ENCODE measurements around the gene PSMB8.
A peak's percentile ranks its signal among the peaks of the same experiment; 100 is the strongest.

PSMB8 gene

DNA sequence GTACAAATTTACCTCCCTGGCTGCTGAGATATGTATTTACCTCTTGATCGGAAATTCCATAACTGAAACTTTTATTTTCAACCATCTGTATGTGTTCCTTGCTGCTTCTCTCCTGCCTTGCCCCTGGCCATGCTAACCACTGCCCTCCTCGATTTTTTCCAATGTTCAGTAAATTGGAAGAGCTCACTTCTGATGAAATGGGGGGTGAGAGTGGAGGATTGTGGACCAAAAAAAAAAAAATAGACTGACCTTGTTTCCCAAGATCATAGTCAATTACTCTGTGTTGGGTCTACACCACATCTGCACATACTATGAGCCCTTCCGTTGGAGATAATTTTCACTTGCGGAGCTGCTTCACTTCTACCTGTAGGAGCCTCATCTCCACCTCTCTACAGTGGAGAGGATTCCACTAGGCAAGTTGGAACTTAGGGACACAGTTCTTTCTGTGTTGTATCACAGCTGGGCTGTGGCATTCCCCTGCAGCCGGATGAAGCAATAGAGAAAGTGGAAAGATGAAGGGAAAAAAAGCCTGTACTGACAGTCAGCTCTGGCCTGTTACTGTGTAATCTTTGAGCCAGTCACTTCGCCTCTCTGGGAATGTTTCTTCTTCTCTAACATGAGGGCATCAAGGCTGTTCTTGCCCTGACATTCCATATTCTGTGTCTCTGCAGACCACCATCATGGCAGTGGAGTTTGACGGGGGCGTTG is 11.8 kb upstream of the PSMB8 start:
- DNase-seq (ENCODE audit: low spot score), result no peak

DNA sequence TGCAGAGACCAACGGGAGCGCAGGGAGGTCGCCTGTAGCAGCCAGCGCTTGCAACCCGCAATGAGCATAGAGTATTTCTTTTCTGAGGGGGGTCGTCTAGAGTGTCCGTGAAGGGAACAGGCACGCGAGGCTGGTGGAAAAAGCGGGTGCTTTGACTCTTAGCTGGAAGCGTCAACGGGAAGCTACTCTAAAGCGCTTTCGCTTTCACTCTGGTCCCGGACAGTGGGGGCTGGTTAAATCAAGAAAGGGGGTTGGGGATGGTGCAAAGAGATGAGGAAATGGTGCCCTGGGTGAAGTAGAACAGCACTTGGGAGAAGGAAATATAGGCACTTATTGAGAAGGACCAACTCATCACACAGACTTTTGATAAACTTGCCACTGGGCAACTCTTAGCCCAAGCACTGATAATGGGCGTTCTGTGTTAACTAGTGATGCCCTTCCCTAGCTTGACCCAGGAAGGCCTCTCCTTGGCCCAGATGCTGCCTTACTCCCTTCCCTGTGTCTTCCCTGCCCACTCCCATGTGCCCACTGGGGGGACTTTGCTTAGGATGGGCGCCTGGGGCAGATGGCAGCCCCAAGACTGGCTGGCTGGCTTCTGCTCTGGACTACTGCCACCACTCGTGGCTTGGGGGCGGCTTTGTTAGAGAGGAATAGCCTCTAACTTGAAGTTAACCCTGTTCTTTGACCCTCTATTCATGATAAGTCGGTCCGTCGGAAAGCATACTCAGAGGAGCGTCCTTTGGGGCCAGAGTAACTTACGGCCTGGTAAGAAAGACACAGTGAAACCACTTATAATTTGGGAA is 10.7 kb upstream of the PSMB8 start:
- DNase-seq (ENCODE audit: low spot score), result peak; percentile 11

DNA sequence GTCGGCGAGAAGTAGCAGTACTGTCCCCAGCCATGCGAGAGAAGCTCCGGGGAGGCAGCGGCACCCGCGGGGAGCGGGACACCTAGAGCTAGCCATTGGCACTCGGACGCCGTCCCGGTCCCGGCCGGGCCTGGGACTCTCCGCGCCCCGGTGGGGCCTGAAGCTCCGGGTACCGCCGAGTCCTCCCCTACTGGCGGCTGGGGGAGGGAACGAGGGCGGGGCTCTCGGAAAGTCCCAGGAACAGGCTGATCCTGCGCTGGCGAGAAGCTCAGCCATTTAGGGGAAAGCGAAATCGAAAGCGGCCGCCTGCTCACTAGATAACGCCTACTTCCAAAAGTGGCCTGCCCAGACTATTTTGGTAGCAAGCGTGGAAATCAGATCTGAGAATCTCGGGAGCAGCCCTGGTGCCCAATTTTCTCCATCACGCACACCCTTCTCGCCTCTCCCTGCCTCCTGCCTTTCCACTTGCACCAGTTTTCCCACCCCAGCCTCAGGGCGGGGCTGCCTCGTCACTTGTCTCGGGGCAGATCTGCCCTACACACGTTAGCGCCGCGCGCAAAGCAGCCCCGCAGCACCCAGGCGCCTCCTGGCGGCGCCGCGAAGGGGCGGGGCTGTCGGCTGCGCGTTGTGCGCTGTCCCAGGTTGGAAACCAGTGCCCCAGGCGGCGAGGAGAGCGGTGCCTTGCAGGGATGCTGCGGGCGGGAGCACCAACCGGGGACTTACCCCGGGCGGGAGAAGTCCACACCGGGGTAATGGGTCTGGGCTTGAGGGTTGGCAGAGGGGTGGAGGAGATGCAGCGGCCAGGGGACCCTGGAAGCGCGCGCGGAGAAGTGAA is 9.9 kb upstream of the PSMB8 start, which contains the start of the genes PSMB9 and TAP1:
Gene PSMB9 (plus strand): TSS at position 652 of the 835 bp plus-strand sequence. CDS start 38 bp downstream, at position 690.
Gene TAP1 (minus strand): TSS at position 164 of the 835 bp plus-strand sequence. CDS start 68 bp downstream, at position 96.
- peak; percentile 93 for DNase-seq (ENCODE audit: low spot score)

DNA sequence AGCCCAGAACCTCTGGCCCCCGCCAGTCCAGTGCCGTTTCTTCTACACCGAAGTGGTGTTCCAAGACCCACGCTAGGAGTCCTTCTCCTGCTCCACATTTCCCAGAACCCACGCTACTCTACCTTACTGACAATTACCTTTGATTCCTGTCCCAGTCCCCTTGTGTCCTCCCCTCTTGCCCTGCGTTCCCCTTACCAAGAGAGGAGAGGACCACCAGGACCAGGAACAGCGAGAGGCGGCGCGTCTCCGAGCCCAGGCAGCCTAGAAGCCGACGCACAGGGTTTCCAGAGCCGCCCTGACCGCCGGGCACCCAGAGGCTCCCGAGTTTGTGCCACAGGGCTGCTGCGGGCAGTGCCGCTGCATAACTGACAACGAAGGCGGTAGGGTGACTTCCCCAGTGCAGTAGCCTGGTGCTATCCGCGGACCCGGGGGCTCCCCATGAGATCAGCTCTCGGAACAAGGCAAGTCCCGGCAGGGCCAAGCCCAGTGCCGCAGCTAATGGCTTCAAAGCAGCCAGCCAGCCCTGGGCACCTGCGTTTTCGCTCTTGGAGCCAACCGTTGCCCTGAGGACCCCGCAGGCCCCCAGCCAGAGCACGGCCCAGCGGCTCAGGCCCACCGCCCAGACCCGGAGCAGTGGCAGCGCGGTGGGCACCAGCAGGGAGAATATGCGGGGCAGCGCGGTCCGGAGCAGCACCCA is 9.1 kb upstream of the PSMB8 start:
- DNase-seq (ENCODE audit: low spot score), result peak; percentile 28

DNA sequence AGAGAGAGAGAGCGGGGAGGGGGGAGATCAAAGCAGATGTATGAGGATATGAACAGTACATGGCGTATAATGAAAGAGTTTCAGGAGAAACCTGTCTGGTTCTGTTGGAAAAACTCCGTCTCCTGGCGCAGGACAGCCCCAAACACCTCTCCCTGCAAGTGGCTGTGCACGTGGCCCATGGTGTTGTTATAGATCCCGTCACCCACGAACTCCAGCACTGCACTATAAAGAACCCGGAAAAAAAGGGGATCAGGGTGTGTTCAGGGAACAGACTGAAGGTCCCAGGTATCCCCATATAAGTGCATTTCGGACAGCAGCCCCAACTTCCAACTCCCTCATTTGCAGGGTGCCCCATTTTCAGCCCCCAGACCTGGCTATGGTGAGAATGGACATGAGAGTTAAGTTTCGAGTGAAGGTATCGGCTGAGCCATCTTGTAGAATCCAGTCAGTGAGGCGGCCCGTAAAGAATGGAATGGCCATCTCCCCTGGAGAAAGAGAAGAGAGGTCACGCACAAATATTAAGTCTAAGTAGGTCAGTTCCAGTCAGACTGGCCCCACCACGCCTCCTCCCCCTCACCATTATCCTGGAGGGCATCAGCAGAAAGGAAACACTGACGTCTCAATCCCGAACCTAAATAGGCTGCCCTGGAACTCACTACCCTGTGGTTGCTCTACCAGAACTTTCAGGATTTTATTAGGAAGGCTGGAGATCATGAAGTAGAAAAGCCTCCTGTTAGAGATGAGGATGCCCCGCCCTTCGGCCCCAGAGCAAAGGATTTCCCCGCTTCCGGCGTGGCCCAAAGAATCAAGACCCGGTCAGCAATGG is 8.4 kb upstream of the PSMB8 start:
- DNase-seq (ENCODE audit: low spot score), result no peak

DNA sequence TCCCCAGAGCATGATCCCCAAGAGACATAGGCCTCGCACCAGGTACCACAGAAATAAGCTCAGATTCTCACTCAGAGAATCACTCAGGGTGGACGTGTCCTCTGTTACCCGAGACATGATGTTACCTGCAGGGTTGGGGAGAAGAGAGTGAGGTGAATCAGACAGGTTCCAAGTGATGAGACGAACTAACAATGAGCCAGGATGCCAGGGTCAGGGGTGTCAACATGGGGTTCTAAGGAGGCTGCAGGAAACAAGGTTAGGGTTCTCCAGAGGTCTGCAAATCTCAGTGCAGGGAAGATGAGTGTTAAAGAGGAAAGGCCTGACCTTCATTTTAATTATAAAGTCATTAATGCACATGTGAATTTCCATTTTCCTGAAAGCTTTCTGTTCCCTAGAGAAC is 7.2 kb upstream of the PSMB8 start:
- DNase-seq (ENCODE audit: low spot score), result no peak

DNA sequence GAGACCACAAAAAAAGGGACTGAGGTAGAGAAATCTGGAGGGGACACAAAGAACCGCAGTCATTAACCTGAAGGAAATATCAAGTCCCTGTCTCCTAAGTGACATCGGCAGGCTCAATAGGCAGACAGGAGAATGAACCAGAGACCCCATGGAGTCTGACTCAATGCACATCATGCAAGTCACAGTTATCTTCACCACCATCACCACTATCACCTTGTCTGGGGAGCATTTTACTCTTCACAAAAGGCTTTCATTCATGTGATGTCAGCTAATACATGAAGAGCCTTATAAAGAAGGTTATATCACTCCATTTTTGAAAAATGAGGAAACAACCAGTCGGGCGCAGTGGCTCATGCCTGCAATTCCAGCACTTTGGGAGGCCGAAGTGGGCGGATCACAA is 5.3 kb upstream of the PSMB8 start:
- DNase-seq (ENCODE audit: low spot score), result no peak

DNA sequence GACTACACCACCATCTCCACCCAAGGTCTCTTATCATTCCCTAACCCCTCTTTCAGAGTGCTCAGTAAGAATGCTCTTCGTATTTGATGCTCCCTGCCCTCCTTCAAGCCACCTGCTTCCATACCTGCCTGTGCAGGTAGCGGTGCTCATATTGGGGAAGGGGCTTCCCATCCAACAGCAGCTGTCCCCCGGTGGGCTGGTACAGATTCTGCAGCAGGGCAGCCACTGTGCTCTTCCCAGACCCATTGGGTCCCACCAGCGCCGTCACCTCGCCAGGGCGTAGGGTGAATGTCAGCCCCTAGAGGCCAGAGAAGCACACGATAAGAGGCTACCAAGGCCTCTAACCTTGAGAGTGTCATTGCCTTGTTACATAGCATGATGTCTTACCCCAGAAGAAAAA is 3.9 kb upstream of the PSMB8 start:
- DNase-seq (ENCODE audit: low spot score), result no peak

DNA sequence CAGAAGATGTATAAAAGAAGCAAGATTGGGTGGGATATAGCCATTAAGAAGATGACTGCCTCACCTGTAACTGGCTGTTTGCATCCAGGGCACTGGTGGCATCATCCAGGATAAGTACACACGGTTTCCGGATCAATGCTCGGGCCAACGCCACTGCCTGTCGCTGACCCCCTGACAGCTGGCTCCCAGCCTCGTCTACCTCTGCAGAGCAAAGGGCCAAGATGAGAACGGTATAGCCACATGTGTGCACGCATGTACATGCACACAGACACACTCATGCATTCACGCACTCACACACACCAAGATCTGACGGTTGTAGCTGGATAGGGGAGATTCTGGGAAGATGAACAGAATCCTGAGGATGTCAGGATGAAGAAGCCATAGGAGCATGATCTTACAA is 3.2 kb upstream of the PSMB8 start:
- no peak for DNase-seq (ENCODE audit: low spot score)

DNA sequence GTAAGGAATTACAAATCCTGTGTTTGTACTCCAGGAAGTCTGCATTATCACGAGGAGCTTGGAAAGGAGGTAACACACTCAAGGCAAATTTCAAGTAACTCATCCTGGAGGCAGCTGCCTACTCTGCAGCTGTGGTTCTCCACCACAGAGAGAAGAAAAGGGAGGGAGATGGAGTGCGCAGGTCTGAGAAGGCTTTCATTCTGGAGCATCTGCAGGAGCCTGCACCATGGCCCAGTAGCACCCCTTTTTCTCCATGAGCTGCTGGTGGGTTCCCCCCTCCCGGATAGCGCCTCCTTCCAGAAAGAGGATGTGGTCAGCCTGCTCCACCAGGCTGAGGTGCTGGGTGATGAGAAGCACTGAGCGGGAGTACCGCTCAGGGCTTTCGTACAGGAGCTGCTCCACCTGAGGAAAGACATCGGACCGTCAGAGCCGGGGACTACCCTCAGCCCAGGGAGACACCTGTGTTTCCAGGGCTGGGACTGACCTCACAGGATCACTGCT is 1.6 kb upstream of the PSMB8 start:
- no peak for DNase-seq (ENCODE audit: low spot score)

DNA sequence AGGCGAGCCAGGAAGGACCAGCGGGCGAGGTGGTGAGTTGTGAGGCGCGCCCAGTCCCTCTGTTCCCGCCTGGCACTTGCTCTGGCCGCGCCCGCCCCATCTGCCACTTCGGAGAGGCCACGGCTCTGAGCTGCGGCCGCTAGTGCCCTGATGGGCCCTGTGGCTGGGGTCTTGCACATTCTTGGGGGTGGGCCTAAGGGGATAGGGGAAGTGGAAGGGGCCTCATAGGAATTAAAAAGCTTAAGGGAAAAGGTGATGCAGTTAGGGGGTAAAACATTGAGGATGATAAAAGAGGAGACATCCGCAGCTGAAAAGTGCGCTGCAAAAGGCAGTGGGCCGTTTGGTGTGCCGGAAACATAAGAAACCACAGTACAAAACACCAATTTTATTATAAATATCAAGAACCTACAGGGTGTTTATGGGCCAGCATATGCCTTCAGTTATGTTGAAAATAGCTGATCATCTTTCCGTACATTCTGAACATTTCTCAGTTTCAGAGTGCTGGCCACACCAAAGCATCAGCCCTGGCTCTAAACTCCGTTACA is 1.1 kb upstream of the PSMB8 start:
- no peak for DNase-seq (ENCODE audit: low spot score)

DNA sequence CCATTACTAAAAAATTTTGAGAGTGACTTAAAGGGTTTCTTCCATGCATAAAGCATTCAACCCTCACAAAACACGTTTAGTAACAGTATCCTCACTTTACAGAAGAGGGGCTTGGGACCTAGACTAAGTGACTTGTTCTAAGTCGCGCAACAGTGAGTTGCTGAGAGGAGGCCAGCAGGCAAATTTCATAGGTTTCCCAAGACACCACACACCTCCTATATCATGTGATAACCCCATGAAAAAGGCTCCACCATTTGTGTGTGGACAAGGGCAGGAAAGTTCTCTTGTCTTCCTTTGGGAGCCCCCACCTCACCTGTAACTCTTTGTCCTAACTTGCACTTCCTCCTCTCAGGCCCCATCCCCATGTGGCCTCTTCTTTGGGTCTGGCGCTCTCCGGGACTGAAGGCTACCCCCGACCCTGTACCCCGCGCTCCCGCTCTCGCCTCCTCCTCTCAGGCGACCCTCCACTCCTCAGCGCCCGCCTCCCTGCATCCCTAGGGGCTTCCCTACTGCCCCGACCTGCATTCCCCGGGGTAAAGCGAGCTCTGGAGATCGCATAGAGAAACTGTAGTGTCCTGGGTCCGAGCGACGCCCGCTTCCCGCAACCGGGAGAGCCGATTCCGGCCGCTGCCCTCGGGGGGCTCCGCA is 392 bp downstream of the PSMB8 start:
- no peak for DNase-seq (ENCODE audit: low spot score)

DNA sequence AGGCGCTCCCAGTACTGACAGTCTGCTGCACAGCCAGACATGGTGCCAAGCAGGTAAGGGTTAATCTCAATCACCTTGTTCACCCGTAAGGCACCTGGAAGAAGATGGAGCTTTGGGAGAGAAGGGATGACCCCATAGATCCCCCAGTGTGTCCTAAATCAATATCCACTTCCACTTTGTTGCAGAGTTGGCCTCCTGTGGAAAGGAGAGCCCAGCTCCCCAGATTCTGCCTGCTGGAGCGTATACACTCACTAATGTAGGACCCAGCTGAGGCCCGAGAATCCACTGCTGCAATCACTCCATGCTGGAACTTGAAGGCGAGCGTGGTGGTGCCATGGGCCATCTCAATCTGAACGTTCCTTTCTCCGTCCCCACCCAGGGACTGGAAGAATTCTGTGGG is 1.2 kb downstream of the PSMB8 start:
- DNase-seq (ENCODE audit: low spot score), result no peak

DNA sequence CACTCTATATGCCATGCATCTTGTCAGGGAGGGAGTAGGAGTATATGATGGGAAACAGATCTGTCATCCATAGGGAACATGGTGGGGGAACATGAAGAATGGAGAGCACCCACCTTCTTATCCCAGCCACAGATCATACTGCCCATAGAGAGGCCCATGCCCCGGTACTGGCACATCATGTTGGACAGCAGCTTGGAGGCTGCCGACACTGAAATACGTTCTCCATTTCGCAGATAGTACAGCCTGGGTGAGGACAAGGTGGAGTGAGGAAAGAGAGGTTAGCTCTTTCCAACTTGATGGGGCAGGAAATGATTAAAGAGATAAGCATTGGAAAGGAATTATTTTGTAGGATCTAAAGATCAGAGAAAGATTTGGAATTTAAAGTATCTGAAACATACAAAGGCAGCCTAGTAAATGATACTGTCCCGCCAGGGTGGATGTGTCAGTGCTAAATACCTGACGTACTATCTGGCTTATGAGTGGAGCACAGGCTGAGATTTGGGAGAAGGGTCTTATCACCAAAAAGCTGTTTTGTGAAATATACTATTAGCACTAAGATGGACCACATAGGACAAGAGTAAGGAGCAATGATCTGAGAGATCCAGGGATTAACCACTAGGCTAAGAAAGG is 1.7 kb downstream of the PSMB8 start:
- DNase-seq (ENCODE audit: low spot score), result no peak

DNA sequence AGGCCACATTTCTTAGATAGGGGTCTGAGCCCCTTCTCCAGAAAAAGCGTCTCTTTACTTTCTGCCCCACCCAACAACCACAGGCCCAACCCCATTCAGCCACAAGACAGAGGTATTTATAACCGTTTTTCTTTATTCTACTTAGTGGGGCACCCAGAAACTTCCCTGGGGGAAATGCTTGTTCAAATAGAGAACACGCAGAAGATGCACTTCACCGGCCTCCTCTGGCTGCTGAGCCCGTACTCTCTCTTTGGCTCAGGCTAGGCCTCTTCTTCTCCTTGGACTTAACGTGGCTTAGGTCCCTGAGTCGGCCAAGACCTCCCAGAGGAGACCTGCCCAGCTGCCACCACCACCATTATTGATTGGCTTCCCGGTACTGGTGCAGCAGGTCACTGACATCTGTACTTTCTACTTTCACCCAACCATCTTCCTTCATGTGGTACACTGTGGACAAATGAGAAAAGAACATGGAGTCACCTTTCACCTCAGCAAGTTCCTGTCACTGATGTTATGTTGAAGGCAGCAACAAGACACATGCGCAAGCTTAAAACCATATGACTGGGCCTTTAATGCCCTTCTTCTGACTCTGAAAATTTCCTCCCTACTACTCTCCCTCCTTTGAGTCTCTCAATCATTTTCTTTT is 3.1 kb downstream of the PSMB8 start:
- no peak for DNase-seq (ENCODE audit: low spot score)

DNA sequence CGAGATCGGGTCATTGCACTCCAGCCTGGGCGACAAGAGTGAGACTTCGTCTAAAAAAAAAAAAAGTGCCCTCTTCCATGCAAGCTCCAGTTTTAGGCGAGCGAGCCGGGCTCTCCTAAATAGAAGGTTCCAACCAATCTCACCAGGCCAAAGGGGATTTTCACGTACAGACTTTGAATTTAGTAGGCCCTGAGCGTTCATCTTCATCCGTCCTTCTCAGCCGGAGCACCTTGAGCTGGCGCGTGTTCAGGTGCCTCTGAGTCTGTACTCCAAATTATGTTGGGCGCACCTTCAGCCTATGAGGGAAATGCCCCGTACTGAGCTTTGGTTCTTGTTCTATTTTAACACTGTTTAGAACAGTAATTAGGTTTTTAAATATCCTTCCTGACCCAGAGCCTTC is 4.5 kb downstream of the PSMB8 start:
- DNase-seq (ENCODE audit: low spot score), result no peak

DNA sequence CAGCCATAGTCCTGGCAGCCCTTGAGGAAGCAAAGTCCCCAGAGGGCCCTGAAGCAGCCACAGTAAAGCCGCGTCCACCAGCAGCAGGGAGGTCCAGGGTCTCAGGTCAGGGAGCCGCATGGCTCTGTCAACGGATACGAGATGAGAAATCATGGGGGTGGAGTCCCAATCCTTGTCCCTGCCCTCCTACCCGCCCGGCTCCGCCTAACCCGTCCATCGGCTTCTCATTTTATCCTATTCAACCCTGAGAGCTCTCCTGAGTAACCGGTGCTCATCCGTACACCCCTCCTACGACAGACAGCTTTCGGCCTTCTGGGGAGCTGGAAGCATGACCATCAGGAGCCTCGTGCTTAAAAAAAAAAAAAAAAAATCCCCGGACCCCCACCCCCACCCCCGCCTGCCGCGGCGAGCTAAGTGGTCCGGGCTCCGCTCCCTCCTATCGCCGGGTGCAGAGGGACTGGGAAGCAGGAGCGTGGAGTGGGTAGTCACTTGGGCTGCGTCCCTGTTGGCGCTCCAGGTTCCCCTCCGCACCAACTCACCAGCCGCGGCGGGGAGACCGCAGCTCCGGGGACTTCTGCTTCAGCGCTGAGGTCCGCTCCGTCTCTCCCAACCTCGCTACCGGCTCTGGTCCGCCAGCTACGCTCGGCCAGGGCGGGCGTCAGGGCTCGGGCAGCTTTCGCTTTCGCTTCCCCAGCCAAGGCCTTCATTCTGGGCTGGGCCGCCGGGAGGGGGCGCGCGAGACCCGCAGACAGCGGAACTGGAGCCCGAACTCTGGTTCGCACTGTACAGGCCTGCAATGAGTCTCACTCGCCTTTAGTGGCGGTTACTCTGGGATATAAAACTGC is 5.5 kb downstream of the PSMB8 start, which contains the start of gene TAP2:
Gene TAP2 (minus strand): TSS at position 626 of the 845 bp plus-strand sequence. CDS start 506 bp downstream, at position 120.
- DNase-seq (ENCODE audit: low spot score), result peak; percentile 89

DNA sequence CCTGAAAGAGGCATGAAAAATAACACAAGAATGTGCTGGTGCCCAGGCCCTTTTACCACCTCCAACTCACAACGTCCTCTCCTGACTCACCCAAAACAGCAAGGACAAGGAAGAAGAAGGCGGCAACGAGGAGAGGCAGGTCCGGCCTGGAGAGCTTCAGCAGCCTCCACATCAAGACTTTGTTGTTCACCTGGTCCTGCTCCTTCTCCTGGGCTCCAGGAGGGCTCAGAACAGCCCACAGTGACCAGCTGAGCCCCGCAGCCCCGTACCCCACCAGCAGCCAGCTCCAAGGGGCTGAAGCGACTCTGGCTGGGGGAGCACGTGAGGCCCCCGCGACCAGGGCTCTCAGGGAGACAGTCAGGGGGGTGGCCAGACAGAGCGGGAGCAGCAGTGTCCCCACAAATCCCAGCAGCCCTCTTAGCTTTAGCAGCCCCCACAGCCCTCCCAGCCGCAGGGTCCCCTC is 6.2 kb downstream of the PSMB8 start:
- no peak for DNase-seq (ENCODE audit: low spot score)

Data from kidney capillary endothelial cell (primary cell).